HEK293 (cell line): ENCODE data around the gene VCL.
A peak's percentile ranks its signal among the peaks of the same experiment; 100 is the strongest.

ENCODE experiments used
- CTCF ChIA-PET: fragments of 350-600 bp; formaldehyde crosslinking; extraction: SDS; loops from one replicate; lab custom pipeline; 2021; ENCODE audit warnings: antibody characterized with exemption; lab: Yijun Ruan, JAX
- POLR2A ChIA-PET: fragments of 300-600 bp; formaldehyde crosslinking; extraction: SDS; loops from one replicate; lab custom pipeline; 2020; ENCODE audit warnings: antibody characterized with exemption, inconsistent platforms; lab: Yijun Ruan, JAX
- H3K27ac ChIP-seq: fragments of 200-500 bp; sonication (Bioruptor generic); 2 replicates; pipeline ENCODE4 v1.5.1; 2014; ENCODE audit warnings: low read depth, low read length, control low read depth, inconsistent platforms; ENCODE audit errors: extremely low read depth
- H3K36me3 ChIP-seq, 2 experiments: fragments of 200-500 bp in 1 of 2; sonication (Bioruptor generic) in 1 of 2; 1 replicate in 1 of 2; 2 replicates in 1 of 2; pipeline ENCODE4 v1.5.1; 2014 to 2017; ENCODE audit warnings: inconsistent platforms in 2 of 2, low read length in 2 of 2; ENCODE audit not compliant: control insufficient read depth in 2 of 2, insufficient read depth in 1 of 2
- H3K4me1 ChIP-seq: fragments of 200-500 bp; sonication (Bioruptor generic); 2 replicates; pipeline ENCODE4 v1.5.1; 2014; ENCODE audit warnings: mild to moderate bottlenecking, low read length, inconsistent platforms; ENCODE audit not compliant: control insufficient read depth, insufficient read depth
- H3K4me3 ChIP-seq: 2 replicates; pipeline ENCODE4 v1.5.1; 2011; ENCODE audit warnings: low read depth, mild to moderate bottlenecking, control low read depth, low read length, moderate library complexity
- H3K9me3 ChIP-seq: fragments of 200-500 bp; sonication (Bioruptor generic); 2 replicates; pipeline ENCODE4 v1.5.1; 2014; ENCODE audit warnings: low read depth, low read length, inconsistent platforms; ENCODE audit not compliant: control insufficient read depth, insufficient read depth
- ATF2 ChIP-seq: fragments of 450-650 bp; formaldehyde crosslinking; IDR thresholded peaks from 2 replicates; pipeline ENCODE4 v1.5.1; 2016; ENCODE audit warnings: missing biosample characterization, missing genetic modification characterization, low read depth
- BCL6B ChIP-seq: fragments of 450-650 bp; formaldehyde crosslinking; IDR thresholded peaks from 2 replicates; pipeline ENCODE4 v1.5.1; 2017; ENCODE audit warnings: missing biosample characterization, missing genetic modification characterization
- HOXA7 ChIP-seq: sonication (generic); formaldehyde crosslinking; IDR thresholded peaks from 2 replicates; pipeline ENCODE4 v1.8.1; 2022; ENCODE audit warnings: missing genetic modification reagents, borderline replicate concordance
- KLF9 ChIP-seq: fragments of 450-650 bp; formaldehyde crosslinking; IDR thresholded peaks from 2 replicates; pipeline ENCODE4 v1.5.1; 2016; ENCODE audit warnings: missing biosample characterization, missing genetic modification characterization, low read depth
- MYNN ChIP-seq: fragments of 450-650 bp; formaldehyde crosslinking; IDR thresholded peaks from 2 replicates; pipeline ENCODE4 v1.5.1; 2016; ENCODE audit warnings: missing biosample characterization, missing genetic modification characterization, borderline replicate concordance
- PRDM1 ChIP-seq: fragments of 450-650 bp; formaldehyde crosslinking; IDR thresholded peaks from 2 replicates; pipeline ENCODE4; 2016; ENCODE audit warnings: missing biosample characterization, missing genetic modification characterization
- PRDM4 ChIP-seq: fragments of 450-650 bp; formaldehyde crosslinking; IDR thresholded peaks from 2 replicates; pipeline ENCODE4 v1.5.1; 2017; ENCODE audit warnings: missing biosample characterization, missing genetic modification characterization
- SALL2 ChIP-seq: fragments of 450-650 bp; formaldehyde crosslinking; IDR thresholded peaks from 2 replicates; pipeline ENCODE4 v1.5.0; 2017; ENCODE audit warnings: missing biosample characterization, mild to moderate bottlenecking, missing genetic modification characterization, borderline replicate concordance
- WT1 ChIP-seq: fragments of 450-650 bp; formaldehyde crosslinking; IDR thresholded peaks from 2 replicates; pipeline ENCODE4 v1.5.1; 2016; ENCODE audit warnings: missing biosample characterization, missing genetic modification characterization
- ZBTB7A ChIP-seq: fragments of 450-650 bp; formaldehyde crosslinking; IDR thresholded peaks from 2 replicates; pipeline ENCODE4 v1.5.1; 2016; ENCODE audit warnings: low read depth, missing biosample characterization, missing genetic modification characterization
- ZEB2 ChIP-seq: fragments of 450-650 bp; formaldehyde crosslinking; IDR thresholded peaks from 2 replicates; pipeline ENCODE4 v1.5.1; 2016; ENCODE audit warnings: missing biosample characterization, missing genetic modification characterization
- ZFP69B ChIP-seq: fragments of 450-650 bp; formaldehyde crosslinking; IDR thresholded peaks from 2 replicates; pipeline ENCODE4 v1.5.1; 2016; ENCODE audit warnings: missing biosample characterization, missing genetic modification characterization
- ZNF112 ChIP-seq: fragments of 450-650 bp; formaldehyde crosslinking; IDR thresholded peaks from 2 replicates; pipeline ENCODE4 v1.5.0; 2017; ENCODE audit warnings: missing biosample characterization, missing genetic modification characterization
- ZNF114 ChIP-seq: fragments of 450-650 bp; formaldehyde crosslinking; IDR thresholded peaks from 2 replicates; pipeline ENCODE4 v1.5.0; 2017; ENCODE audit warnings: missing biosample characterization, missing genetic modification characterization
- ZNF157 ChIP-seq: fragments of 450-650 bp; formaldehyde crosslinking; IDR thresholded peaks from 2 replicates; pipeline ENCODE4 v1.5.1; 2016; ENCODE audit warnings: missing biosample characterization, missing genetic modification characterization
- ZNF202 ChIP-seq: fragments of 450-650 bp; formaldehyde crosslinking; IDR thresholded peaks from 2 replicates; pipeline ENCODE4 v1.5.1; 2016; ENCODE audit warnings: missing biosample characterization, missing genetic modification characterization, borderline replicate concordance
- ZNF280C ChIP-seq: fragments of 450-650 bp; formaldehyde crosslinking; IDR thresholded peaks from 2 replicates; pipeline ENCODE4 v1.5.1; 2016; ENCODE audit warnings: missing biosample characterization, missing genetic modification characterization
- ZNF37A ChIP-seq: fragments of 450-650 bp; IDR thresholded peaks from 2 replicates; pipeline ENCODE4 v1.5.1; 2018; ENCODE audit warnings: missing biosample characterization, missing genetic modification characterization
- ZNF501 ChIP-seq: fragments of 450-650 bp; formaldehyde crosslinking; IDR thresholded peaks from 2 replicates; pipeline ENCODE4 v1.5.1; 2016; ENCODE audit warnings: missing biosample characterization, missing genetic modification characterization
- ZNF585B ChIP-seq: fragments of 450-650 bp; formaldehyde crosslinking; IDR thresholded peaks from 2 replicates; pipeline ENCODE4 v1.5.1; 2016; ENCODE audit warnings: missing biosample characterization, missing genetic modification characterization
- ZNF629 ChIP-seq: fragments of 450-650 bp; formaldehyde crosslinking; IDR thresholded peaks from 2 replicates; pipeline ENCODE4 v1.5.1; 2017; ENCODE audit warnings: missing biosample characterization, missing genetic modification characterization
- ZNF792 ChIP-seq: fragments of 450-650 bp; formaldehyde crosslinking; IDR thresholded peaks from 2 replicates; pipeline ENCODE4 v1.5.1; 2016; ENCODE audit warnings: missing biosample characterization, missing genetic modification characterization
- ZSCAN18 ChIP-seq: fragments of 450-650 bp; formaldehyde crosslinking; IDR thresholded peaks from 2 replicates; pipeline ENCODE4 v1.5.1; 2016; ENCODE audit warnings: missing biosample characterization, missing genetic modification characterization

The VCL gene

GRCh38 chr10:74072503-74072902 is 74.6 kb downstream of the VCL start:
- TF ChIP-seq KLF9 (tag by site-specific recombination) (no peak), ZNF585B (tag by site-specific recombination) (no peak), ZSCAN18 (tag by site-specific recombination) (no peak), BCL6B (tag by site-specific recombination) (no peak), ZEB2 (no peak), HOXA7 (CRISPR knock-in tag) (no peak), WT1 (tag by site-specific recombination) (no peak), ZNF114 (tag by site-specific recombination) (no peak), ZNF157 (tag by site-specific recombination) (no peak), ZFP69B (tag by site-specific recombination) (no peak), MYNN (tag by site-specific recombination) (no peak), SALL2 (tag by site-specific recombination) (no peak)
- ChIA-PET CTCF (interaction anchor here (1.2 kb wide), 1 partner anchor 10 kb away, joined by 4 read pairs; no protein-coding TSS in a partner anchor), POLR2A (no interaction called here)
- H3K4me3 ChIP-seq: no peak overlapping the region
- H3K4me1 ChIP-seq: no peaks in the 10 kb centered on the region
- no peak overlapping the region for H3K27ac ChIP-seq
- no peaks in the 10 kb centered on the region for H3K9me3 ChIP-seq
- H3K36me3 ChIP-seq: peaks cover 8 to 55% of the 10 kb centered on the region in 2 experiments

GRCh38 chr10:74075906-74076305 is 78.0 kb downstream of the VCL start:
- TF ChIP-seq PRDM1 (tag by site-specific recombination) (peak; percentile 58; the same call in 1 of the 2 replicates), ZNF112 (tag by site-specific recombination) (no peak)
- Histone ChIP-seq H3K4me1 (peaks cover 10% of the 10 kb centered on the region), H3K36me3 (peaks cover 8 to 50% of the 10 kb centered on the region in 2 experiments), H3K9me3 (no peaks in the 10 kb centered on the region), H3K27ac (no peak overlapping the region), H3K4me3 (no peak overlapping the region)
- CTCF ChIA-PET: interaction anchor here (1.0 to 1.1 kb wide), 2 partner anchors 74 to 190 kb away, joined by 3 to 4 read pairs; no protein-coding TSS in a partner anchor
- POLR2A ChIA-PET: no interaction called here

- no peaks in the 10 kb centered on the region for H3K9me3 ChIP-seq
- H3K27ac ChIP-seq: no peak overlapping the region
- H3K4me3 ChIP-seq: no peak overlapping the region
- H3K36me3 ChIP-seq: peaks cover 8 to 41% of the 10 kb centered on the region in 2 experiments
- peaks cover 10% of the 10 kb centered on the region for H3K4me1 ChIP-seq
- POLR2A ChIA-PET: no interaction called here
- CTCF ChIA-PET: interaction anchor here (0.5 to 1.1 kb wide), 6 partner anchors 109 to 1667 kb away, joined by 3 to 8 read pairs (median 4); no protein-coding TSS in a partner anchor
- TF ChIP-seq ZNF501 (no peak), ATF2 (peak; percentile 25; the same call in 1 of the 2 replicates), ZNF792 (tag by site-specific recombination) (no peak), ZNF37A (tag by site-specific recombination) (no peak), ZNF202 (tag by site-specific recombination) (no peak), ZNF629 (tag by site-specific recombination) (peak; percentile 63; the same call in 1 of the 2 replicates), ZNF280C (tag by site-specific recombination) (no peak), PRDM4 (tag by site-specific recombination) (no peak), ZBTB7A (tag by site-specific recombination) (no peak)
Measured at GRCh38 chr10:74076961-74077360, 79.0 kb downstream of the VCL start.
